H1 (cell line): ENCODE measurements around the gene DDC. TPM values are rescaled to one million over a fixed set of nuclear protein-coding genes. Genes with fewer than 3 reads are reported as not detected.

ENCODE experiments used
- CTCF ChIA-PET: fragments of 300-600 bp; sonication (Branson Sonifier 250); formaldehyde crosslinking; loops from one replicate; lab custom pipeline; 2021; ENCODE audit not compliant: partially characterized antibody; lab: Charles Lee
- POLR2A ChIA-PET: fragments of 300-600 bp; sonication (Branson Sonifier 250); formaldehyde crosslinking; loops from one replicate; lab custom pipeline; 2021; ENCODE audit warnings: inconsistent platforms; ENCODE audit not compliant: partially characterized antibody; lab: Charles Lee
- DNase-seq, 2 experiments: peaks; one replicate each; pipeline versions ENCODE4 v3.0.0 to v3.0.0-alpha.2; 2010 to 2022; ENCODE audit warnings: low spot score in 2 of 2, low read depth in 1 of 2, mixed read lengths in 1 of 2
- FAIRE-seq: peaks from 2 replicates; lab custom pipeline; 2011; peaks lifted over from hg19 to GRCh38; lab: Jason Lieb, UNC
- H2AFZ ChIP-seq: 2 replicates; pipeline ENCODE4 v1.8.1; 2012; ENCODE audit warnings: low read length, inconsistent platforms
- H2AK5ac ChIP-seq: 2 replicates; pipeline ENCODE4 v1.6.1; 2013; ENCODE audit warnings: low read depth, low read length
- H2BK120ac ChIP-seq: replicated peaks from 2 replicates; pipeline ENCODE3; 2013; ENCODE audit warnings: low read depth, low read length, inconsistent platforms
- H2BK12ac ChIP-seq: 2 replicates; pipeline ENCODE4 v1.6.1; 2013; ENCODE audit warnings: low read depth, low read length
- H2BK15ac ChIP-seq: 2 replicates; pipeline ENCODE4 v1.6.1; 2013; ENCODE audit warnings: low read length
- H2BK20ac ChIP-seq: 2 replicates; pipeline ENCODE4 v1.6.1; 2013; ENCODE audit warnings: low read length
- H2BK5ac ChIP-seq: 2 replicates; pipeline ENCODE4 v1.6.1; 2013; ENCODE audit warnings: low read depth, low read length
- H3K14ac ChIP-seq: 2 replicates; pipeline ENCODE4 v1.6.1; 2013; ENCODE audit warnings: inconsistent platforms; ENCODE audit not compliant: insufficient read length
- H3K18ac ChIP-seq: 2 replicates; pipeline ENCODE4 v1.6.1; 2013; ENCODE audit warnings: low read length; ENCODE audit errors: extremely low read depth
- H3K23ac ChIP-seq: 2 replicates; pipeline ENCODE4 v1.6.1; 2013; ENCODE audit warnings: inconsistent platforms; ENCODE audit not compliant: insufficient read length
- H3K23me2 ChIP-seq: 2 replicates; pipeline ENCODE4 v1.6.1; 2013; ENCODE audit warnings: low read depth, low read length
- H3K27ac ChIP-seq: 2 replicates; pipeline ENCODE4 v1.6.1; 2011; ENCODE audit warnings: low read depth, low read length, inconsistent platforms
- H3K27me3 ChIP-seq, 4 experiments: replicated peaks in 1 of 4; 1 replicate in 1 of 4; 2 replicates in 3 of 4; pipeline versions ENCODE4 v1.6.1 to v1.8.1; 2011 to 2013; ENCODE audit warnings: low read length in 3 of 4, mild to moderate bottlenecking in 3 of 4, inconsistent platforms in 2 of 4, mixed read lengths in 2 of 4, moderate library complexity in 1 of 4; ENCODE audit not compliant: control insufficient read depth in 3 of 4, insufficient read depth in 3 of 4; ENCODE audit errors: extremely low read depth in 1 of 4
- H3K36me3 ChIP-seq, 4 experiments: 2 replicates each; pipeline versions ENCODE4 v1.6.1 to v1.8.1; 2011 to 2013; ENCODE audit warnings: mild to moderate bottlenecking in 4 of 4, low read length in 3 of 4, moderate library complexity in 2 of 4, control low read depth in 1 of 4, inconsistent platforms in 1 of 4; ENCODE audit not compliant: insufficient read depth in 4 of 4, control insufficient read depth in 2 of 4
- H3K4ac ChIP-seq: replicated peaks from 2 replicates; pipeline ENCODE3; 2013; ENCODE audit warnings: low read length, low read depth, mixed read lengths, inconsistent platforms; ENCODE audit not compliant: insufficient read length
- H3K4me1 ChIP-seq, 4 experiments: replicated peaks in 1 of 4; 1 replicate in 1 of 4; 2 replicates in 3 of 4; pipeline versions ENCODE4 v1.6.1 to v1.8.1; 2011 to 2013; ENCODE audit warnings: low read length in 3 of 4, inconsistent platforms in 2 of 4, mixed read lengths in 1 of 4; ENCODE audit not compliant: insufficient read depth in 4 of 4, control insufficient read depth in 3 of 4
- H3K4me2 ChIP-seq, 2 experiments: 2 replicates each; pipeline versions ENCODE4 v1.6.1 to v1.8.1; 2011 to 2013; ENCODE audit warnings: low read depth in 2 of 2, low read length in 2 of 2, control low read depth in 1 of 2, inconsistent platforms in 1 of 2, mild to moderate bottlenecking in 1 of 2; ENCODE audit not compliant: insufficient read depth in 1 of 2
- H3K4me3 ChIP-seq, 4 experiments: fragments of 200-600, 300-600 bp in 1 of 4; sonication (generic), shearing (Covaris generic), sonication (Bioruptor Twin) in 1 of 4; 2 replicates each; pipeline versions ENCODE4 v1.5.1 to v1.8.1; 2011 to 2016; ENCODE audit warnings: low read length in 4 of 4, low read depth in 3 of 4, control low read depth in 2 of 4, inconsistent platforms in 2 of 4, mild to moderate bottlenecking in 2 of 4, mixed read lengths in 1 of 4, moderate library complexity in 1 of 4; ENCODE audit not compliant: insufficient read depth in 2 of 4; ENCODE audit errors: extremely low read depth in 1 of 4
- H3K56ac ChIP-seq: replicated peaks from 2 replicates; pipeline ENCODE3; 2013; ENCODE audit warnings: low read depth, mild to moderate bottlenecking, mixed read lengths, low read length, inconsistent platforms; ENCODE audit not compliant: insufficient read length
- H3K79me1 ChIP-seq: 2 replicates; pipeline ENCODE4 v1.6.1; 2013; ENCODE audit warnings: low read depth, low read length, control low read depth
- H3K79me2 ChIP-seq, 2 experiments: 2 replicates each; pipeline versions ENCODE4 v1.6.1 to v1.8.1; 2012 to 2013; ENCODE audit warnings: low read length in 2 of 2, mild to moderate bottlenecking in 2 of 2, inconsistent platforms in 1 of 2; ENCODE audit not compliant: insufficient read depth in 2 of 2, control insufficient read depth in 1 of 2
- H3K9ac ChIP-seq, 4 experiments: replicated peaks in 1 of 4; 1 replicate in 1 of 4; 2 replicates in 3 of 4; pipeline versions ENCODE4 v1.6.1 to v1.8.1; 2011 to 2013; ENCODE audit warnings: low read depth in 3 of 4, low read length in 3 of 4, control low read depth in 2 of 4, mild to moderate bottlenecking in 2 of 4, moderate library complexity in 2 of 4, inconsistent platforms in 1 of 4; ENCODE audit errors: extremely low read depth in 1 of 4
- H3K9me3 ChIP-seq, 2 experiments: 2 replicates each; pipeline versions ENCODE4 v1.6.1 to v1.8.1; 2012 to 2013; ENCODE audit warnings: mild to moderate bottlenecking in 2 of 2, moderate library complexity in 2 of 2, control low read depth in 1 of 2, inconsistent platforms in 1 of 2, low read depth in 1 of 2, low read length in 1 of 2, mixed read lengths in 1 of 2; ENCODE audit not compliant: insufficient read depth in 2 of 2
- H4K20me1 ChIP-seq, 2 experiments: replicated peaks in 1 of 2; 2 replicates each; pipeline versions ENCODE3 to v1.8.1; 2011 to 2013; ENCODE audit warnings: inconsistent platforms in 2 of 2, low read length in 2 of 2, mild to moderate bottlenecking in 1 of 2; ENCODE audit not compliant: insufficient read depth in 2 of 2, control insufficient read depth in 1 of 2
- H4K5ac ChIP-seq: 2 replicates; pipeline ENCODE4 v1.6.1; 2013; ENCODE audit warnings: low read length, low read depth, mixed read lengths, inconsistent platforms; ENCODE audit not compliant: insufficient read length
- H4K8ac ChIP-seq: 2 replicates; pipeline ENCODE4 v1.8.0; 2013; ENCODE audit warnings: mild to moderate bottlenecking, moderate library complexity, low read length, inconsistent platforms; ENCODE audit not compliant: insufficient read depth; ENCODE audit errors: extremely low read depth
- H4K91ac ChIP-seq: replicated peaks from 2 replicates; pipeline ENCODE3; 2013; ENCODE audit warnings: low read length, mixed read lengths, inconsistent platforms; ENCODE audit not compliant: insufficient read length
- BRCA1 ChIP-seq: IDR thresholded peaks from 2 replicates; pipeline ENCODE4 v1.6.1; 2012; ENCODE audit warnings: low read depth, low read length, improper control_type of control experiment
- CHD2 ChIP-seq: IDR thresholded peaks from 2 replicates; pipeline ENCODE4 v1.6.1; 2012; ENCODE audit warnings: low read length, improper control_type of control experiment
- KDM4A ChIP-seq: IDR thresholded peaks from one replicate; pipeline ENCODE4 v1.7.1; 2012; ENCODE audit warnings: low read depth, mild to moderate bottlenecking, moderate library complexity, low read length, inconsistent platforms; ENCODE audit not compliant: severe bottlenecking
- NANOG ChIP-seq: IDR thresholded peaks from 2 replicates; pipeline ENCODE4 v1.6.1; 2011; ENCODE audit warnings: low read length, low read depth, mild to moderate bottlenecking, inconsistent platforms; ENCODE audit not compliant: insufficient read depth, poor library complexity, severe bottlenecking
- TAF7 ChIP-seq: optimal IDR thresholded peaks from 2 replicates; pipeline ENCODE3; 2011; ENCODE audit warnings: low read depth, mild to moderate bottlenecking, inconsistent platforms, low read length, moderate library complexity, borderline replicate concordance
- WGBS, 2 experiments: shearing (Covaris generic) in 1 of 2; methylation state at CpG; one replicate each; pipeline versions ENCODE4 v1.1.6 to v1.1.7; 2013 to 2015; ENCODE audit warnings: low lambda C conversion rate in 2 of 2, mixed read lengths in 2 of 2, inconsistent platforms in 1 of 2, low coverage in 1 of 2, missing lambda C conversion rate in 1 of 2; ENCODE audit not compliant: insufficient replicate concordance in 2 of 2, insufficient coverage in 1 of 2, insufficient read length in 1 of 2; ENCODE audit errors: extremely low coverage in 1 of 2, missing lambda C conversion rate in 1 of 2; 5-methylcytosine and 5-hydroxymethylcytosine counted together
- polyA plus RNA-seq, 7 experiments: library from polyadenylated mRNA; depleted of rRNA in 3 of 7; stranded (reverse) in 5 of 7; unstranded in 2 of 7; fragments of >200 nt in 5 of 7; fragments of 200-250 nt in 2 of 7; gene quantifications; 1 replicate in 5 of 7; 2 replicates in 1 of 7; 4 replicates in 1 of 7; pipeline versions ENCODE4 v1.2.1 to v1.2.3, GENCODE V29; 2011 to 2013; ENCODE audit warnings: missing spikeins in 2 of 7, mixed read lengths in 2 of 7
- total RNA-seq: library from RNA; stranded (reverse); fragmentation: NEBNext Ultra II Directional; extraction: Animal tissue kit (Norgen Biotek cat#: 25700); gene quantifications from 2 replicates; pipeline ENCODE4 v1.2.1, GENCODE V29; 2021
- TF ChIP-seq, protein P1 (sequence below), 3 experiments: IDR thresholded peaks; 1 replicate in 2 of 3; 2 replicates in 1 of 3; pipeline versions ENCODE4 v1.5.1 to v1.6.1; 2011; ENCODE audit warnings: low read length in 3 of 3, mild to moderate bottlenecking in 3 of 3, inconsistent platforms in 2 of 3, low read depth in 1 of 3, moderate library complexity in 1 of 3; ENCODE audit not compliant: insufficient read depth in 1 of 3; ENCODE audit errors: control extremely low read depth in 1 of 3
- TF ChIP-seq, protein P2 (sequence below): IDR thresholded peaks from 2 replicates; pipeline ENCODE4 v1.6.1; 2012; ENCODE audit warnings: inconsistent platforms

Gene DDC
- total and polyA plus RNA-seq, 2 of the 8 experiments (the other 6 are each of a cell fraction or from before 2014, with no cell fraction given) = 0.05 TPM; not detected in 1

DNA sequence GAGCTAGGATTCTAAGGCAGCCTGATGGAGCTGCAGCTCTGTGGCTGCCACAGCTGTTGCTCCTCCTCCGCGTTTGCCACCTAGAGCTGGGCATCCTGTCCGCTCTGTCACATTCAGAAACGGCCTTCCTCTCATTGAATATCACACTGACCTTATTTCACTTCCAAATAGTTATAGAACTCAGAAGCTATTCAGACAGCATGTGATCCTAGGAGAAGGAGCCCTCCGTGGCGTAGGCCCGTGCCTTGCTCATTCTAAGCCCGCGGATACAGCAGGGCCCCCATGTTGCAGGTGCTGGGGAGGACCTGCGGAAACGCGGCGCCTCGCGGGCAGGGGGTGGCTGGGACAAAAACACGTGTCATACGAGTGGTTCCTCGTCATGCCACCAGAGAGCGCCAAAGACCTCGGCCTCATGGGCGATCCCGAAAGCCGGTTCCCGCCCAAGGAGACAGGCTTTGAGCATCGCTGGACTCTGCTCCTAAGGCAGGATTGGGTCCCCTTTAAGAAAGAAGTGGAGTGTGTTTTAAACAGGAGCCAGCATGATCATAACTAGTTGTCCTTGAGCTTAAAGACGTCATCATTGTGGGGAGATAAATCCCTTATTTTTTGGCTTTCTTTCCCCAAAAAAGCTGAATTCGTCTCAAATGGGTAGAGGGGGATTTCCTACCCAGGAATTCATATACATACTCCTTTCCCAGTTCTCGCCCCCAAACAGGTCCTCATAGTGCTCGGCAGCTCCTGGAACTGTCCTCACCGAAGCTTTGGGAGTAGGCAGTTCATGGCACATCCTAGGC, 97.2 kb downstream of the DDC start:
- Histone ChIP-seq H3K23me2 (no peaks in the 10 kb centered on the region), H4K91ac (no peak overlapping the region), H3K4ac (peak overlapping the region; percentile 65), H3K4me1 (no peaks in the 10 kb centered on the region; a peak in 1 of 7 replicates), H2BK120ac (no peak overlapping the region), H3K36me3 (no peaks in the 10 kb centered on the region), H3K9ac (no peak overlapping the region), H3K27me3 (peaks cover 0 to 14% (median 9%) of the 10 kb centered on the region in 4 experiments; a peak in 6 of 7 replicates), H3K56ac (no peak overlapping the region), H2AK5ac (no peak overlapping the region), H2BK5ac (no peak overlapping the region), H3K23ac (no peak overlapping the region), H2AFZ (peak overlapping the region; percentile 47; the same call in 1 of the 2 replicates), H4K5ac (no peak overlapping the region), H4K20me1 (no peaks in the 10 kb centered on the region), H3K27ac (no peak overlapping the region), H3K4me3 (no peak overlapping the region), H3K4me2 (peak overlapping the region in 1 of 2 experiments; percentile 47; a peak in 1 of 4 replicates), H3K79me1 (no peaks in the 10 kb centered on the region), H2BK20ac (no peak overlapping the region), H2BK12ac (0 out of 2 replicates have a peak overlapping the region, but pooled peaks have one; percentile 10), H4K8ac (peak overlapping the region; percentile 72; the same call in 1 of the 2 replicates), H3K18ac (no peak overlapping the region), H2BK15ac (no peak overlapping the region; the same call in 1 of the 2 replicates), H3K9me3 (no peaks in the 10 kb centered on the region), H3K14ac (no peak overlapping the region), H3K79me2 (no peaks in the 10 kb centered on the region)
- POLR2A ChIA-PET = no interaction called here
- WGBS, 2 experiments = 25% methylated on average over 30 of the region's 30 CpGs; no CpG with 5 or more reads in 1 of the 2 experiments
- DNase-seq (peak; percentile 36 to 92), FAIRE-seq (peak; percentile 93)
- CTCF ChIA-PET = interaction anchor here (0.5 to 3.9 kb wide), 63 partner anchors 11 to 695 kb away, joined by 3 to 15 read pairs (median 4); partner anchors contain the start of genes FIGNL1 and ZPBP
- TF ChIP-seq KDM4A (no peak), TAF7 (peak; percentile 29), CHD2 (no peak), BRCA1 (no peak), NANOG (no peak)
- TF ChIP-seq, protein P1, sequence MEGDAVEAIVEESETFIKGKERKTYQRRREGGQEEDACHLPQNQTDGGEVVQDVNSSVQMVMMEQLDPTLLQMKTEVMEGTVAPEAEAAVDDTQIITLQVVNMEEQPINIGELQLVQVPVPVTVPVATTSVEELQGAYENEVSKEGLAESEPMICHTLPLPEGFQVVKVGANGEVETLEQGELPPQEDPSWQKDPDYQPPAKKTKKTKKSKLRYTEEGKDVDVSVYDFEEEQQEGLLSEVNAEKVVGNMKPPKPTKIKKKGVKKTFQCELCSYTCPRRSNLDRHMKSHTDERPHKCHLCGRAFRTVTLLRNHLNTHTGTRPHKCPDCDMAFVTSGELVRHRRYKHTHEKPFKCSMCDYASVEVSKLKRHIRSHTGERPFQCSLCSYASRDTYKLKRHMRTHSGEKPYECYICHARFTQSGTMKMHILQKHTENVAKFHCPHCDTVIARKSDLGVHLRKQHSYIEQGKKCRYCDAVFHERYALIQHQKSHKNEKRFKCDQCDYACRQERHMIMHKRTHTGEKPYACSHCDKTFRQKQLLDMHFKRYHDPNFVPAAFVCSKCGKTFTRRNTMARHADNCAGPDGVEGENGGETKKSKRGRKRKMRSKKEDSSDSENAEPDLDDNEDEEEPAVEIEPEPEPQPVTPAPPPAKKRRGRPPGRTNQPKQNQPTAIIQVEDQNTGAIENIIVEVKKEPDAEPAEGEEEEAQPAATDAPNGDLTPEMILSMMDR (IDR thresholded peaks at IDR 0.05; ENCODE audit: control extremely low read depth in 1 of 3, insufficient read depth in 1 of 3, low read depth in 1 of 3, low read length in 3 of 3) = peak; percentile 84 to 87 (median 87)
- TF ChIP-seq, protein P2, sequence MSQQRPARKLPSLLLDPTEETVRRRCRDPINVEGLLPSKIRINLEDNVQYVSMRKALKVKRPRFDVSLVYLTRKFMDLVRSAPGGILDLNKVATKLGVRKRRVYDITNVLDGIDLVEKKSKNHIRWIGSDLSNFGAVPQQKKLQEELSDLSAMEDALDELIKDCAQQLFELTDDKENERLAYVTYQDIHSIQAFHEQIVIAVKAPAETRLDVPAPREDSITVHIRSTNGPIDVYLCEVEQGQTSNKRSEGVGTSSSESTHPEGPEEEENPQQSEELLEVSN = peak; percentile 99
